ACC112 (cell line): ENCODE measurements around the gene RUNDC3A.

Experiments used
- H2AFZ ChIP-seq: fragments of 200-600 bp; sonication (generic); one replicate; pipeline ENCODE4 v1.6.0; 2017; ENCODE audit warnings: antibody characterized with exemption, low read length; ENCODE audit not compliant: unreplicated experiment
- H3K27ac ChIP-seq: fragments of 200-600 bp; sonication (generic); 2 replicates; pipeline ENCODE4 v1.5.1; 2014; ENCODE audit warnings: low read depth, mild to moderate bottlenecking, antibody characterized with exemption, low read length, moderate library complexity
- H3K27me3 ChIP-seq: fragments of 200-600 bp; sonication (generic); 2 replicates; pipeline ENCODE4 v1.6.1; 2014; ENCODE audit warnings: mild to moderate bottlenecking, antibody characterized with exemption, low read length, moderate library complexity, mixed read lengths; ENCODE audit not compliant: insufficient read depth
- H3K36me3 ChIP-seq: fragments of 200-600 bp; sonication (generic); 2 replicates; pipeline ENCODE4 v1.6.1; 2016; ENCODE audit warnings: mild to moderate bottlenecking, antibody characterized with exemption, low read length, moderate library complexity, mixed read lengths; ENCODE audit not compliant: insufficient read depth
- H3K4me1 ChIP-seq: fragments of 200-600 bp; sonication (generic); one replicate; pipeline ENCODE4 v1.6.1; 2016; ENCODE audit warnings: low read length, mixed read lengths; ENCODE audit not compliant: insufficient read depth, unreplicated experiment, control insufficient read depth
- H3K4me3 ChIP-seq: fragments of 200-600 bp; sonication (generic); 2 replicates; pipeline ENCODE4 v1.5.1; 2014; ENCODE audit warnings: mild to moderate bottlenecking, low read depth, low read length
- H3K79me2 ChIP-seq: fragments of 200-600 bp; sonication (generic); one replicate; pipeline ENCODE4 v1.6.0; 2016; ENCODE audit warnings: low read length; ENCODE audit not compliant: control insufficient read depth, unreplicated experiment, insufficient read depth

Gene RUNDC3A

GRCh38 chr17:44308320-44308818 lies at the start of gene RUNDC3A:
Gene RUNDC3A (plus strand): TSS chr17:44308601. CDS start chr17:44308833, 232 bp downstream.
- Histone ChIP-seq H3K27ac (no peak within 1 kb of the TSS), H3K4me3 (peak within 1 kb of the TSS; percentile 74), H3K79me2 (no peaks in the 10 kb centered on the region), H3K27me3 (peaks cover 34% of the 10 kb centered on the region), H2AFZ (no peak within 1 kb of the TSS), H3K36me3 (no peaks in the 10 kb centered on the region), H3K4me1 (peaks cover 4% of the 10 kb centered on the region)

GRCh38 chr17:44258811-44259351 lies 49.5 kb upstream of the RUNDC3A start:
- Histone ChIP-seq H2AFZ (no peak overlapping the region), H3K4me1 (no peaks in the 10 kb centered on the region), H3K79me2 (no peaks in the 10 kb centered on the region), H3K27me3 (peaks cover 29% of the 10 kb centered on the region), H3K27ac (no peak overlapping the region), H3K36me3 (no peaks in the 10 kb centered on the region), H3K4me3 (no peak overlapping the region)

GRCh38 chr17:44260296-44260695 lies 48.1 kb upstream of the RUNDC3A start:
- H2AFZ ChIP-seq: no peak overlapping the region
- no peaks in the 10 kb centered on the region for H3K36me3 ChIP-seq
- no peaks in the 10 kb centered on the region for H3K79me2 ChIP-seq
- H3K4me1 ChIP-seq: no peaks in the 10 kb centered on the region
- H3K27ac ChIP-seq: no peak overlapping the region
- H3K4me3 ChIP-seq: no peak overlapping the region
- peaks cover 16% of the 10 kb centered on the region for H3K27me3 ChIP-seq

GRCh38 chr17:44262654-44263225 lies 45.7 kb upstream of the RUNDC3A start:
- H3K79me2 ChIP-seq: no peaks in the 10 kb centered on the region
- H2AFZ ChIP-seq: no peak overlapping the region
- no peaks in the 10 kb centered on the region for H3K4me1 ChIP-seq
- no peaks in the 10 kb centered on the region for H3K36me3 ChIP-seq
- H3K27me3 ChIP-seq: peaks cover 3% of the 10 kb centered on the region
- H3K4me3 ChIP-seq: no peak overlapping the region
- no peak overlapping the region for H3K27ac ChIP-seq

GRCh38 chr17:44263345-44263902 lies 45.0 kb upstream of the RUNDC3A start:
- peaks cover 3% of the 10 kb centered on the region for H3K27me3 ChIP-seq
- H3K36me3 ChIP-seq: no peaks in the 10 kb centered on the region
- no peak overlapping the region for H3K27ac ChIP-seq

GRCh38 chr17:44266402-44267164 lies 41.8 kb upstream of the RUNDC3A start:
- Histone ChIP-seq H3K36me3 (no peaks in the 10 kb centered on the region), H2AFZ (no peak overlapping the region), H3K4me3 (no peak overlapping the region), H3K27me3 (peaks cover 3% of the 10 kb centered on the region), H3K27ac (no peak overlapping the region), H3K4me1 (no peaks in the 10 kb centered on the region), H3K79me2 (no peaks in the 10 kb centered on the region)

More at GRCh38 chr17:44263345-44263902, 45.0 kb upstream of the RUNDC3A start:
- no peak overlapping the region for H3K4me3 ChIP-seq
- H3K79me2 ChIP-seq: no peaks in the 10 kb centered on the region
- no peak overlapping the region for H2AFZ ChIP-seq
- H3K4me1 ChIP-seq: no peaks in the 10 kb centered on the region

GRCh38 chr17:44267165-44267455 lies 41.3 kb upstream of the RUNDC3A start:
- H3K4me1 ChIP-seq: no peaks in the 10 kb centered on the region
- no peaks in the 10 kb centered on the region for H3K36me3 ChIP-seq
- H3K27ac ChIP-seq: no peak overlapping the region
- peaks cover 3% of the 10 kb centered on the region for H3K27me3 ChIP-seq
- no peak overlapping the region for H2AFZ ChIP-seq
- no peaks in the 10 kb centered on the region for H3K79me2 ChIP-seq
- no peak overlapping the region for H3K4me3 ChIP-seq

GRCh38 chr17:44267818-44268490 lies 40.4 kb upstream of the RUNDC3A start, which contains the start of gene SLC4A1:
Gene SLC4A1 (minus strand): TSS chr17:44268135. CDS start chr17:44262866, 5,269 bp downstream.
- Histone ChIP-seq H2AFZ (no peak within 1 kb of the TSS), H3K27ac (no peak within 1 kb of the TSS), H3K4me3 (no peak within 1 kb of the TSS), H3K79me2 (no peaks in the 10 kb centered on the region), H3K27me3 (no peaks in the 10 kb centered on the region; the same call in 1 of the 2 replicates), H3K4me1 (no peaks in the 10 kb centered on the region), H3K36me3 (no peaks in the 10 kb centered on the region)

- Histone ChIP-seq H3K4me1 (no peaks in the 10 kb centered on the region), H3K79me2 (no peaks in the 10 kb centered on the region), H3K36me3 (no peaks in the 10 kb centered on the region), H3K27ac (no peak overlapping the region), H2AFZ (no peak overlapping the region), H3K4me3 (no peak overlapping the region), H3K27me3 (no peaks in the 10 kb centered on the region; the same call in 1 of the 2 replicates)
Measured at GRCh38 chr17:44268709-44269534, 39.5 kb upstream of the RUNDC3A start.
